GM18867 (cell line): ENCODE measurements around the gene VAT1.
"Not testable (repeated sequence)": the region's sequence is repeated elsewhere in the genome, so short reads cannot be mapped to it uniquely, and the experiment has no call there.

Experiments used
- ATAC-seq: cut with Tn5 transposase; IDR thresholded peaks from one replicate; pipeline ENCODE4 v1.9.1; 2021; ENCODE audit warnings: mild to moderate bottlenecking, moderate library complexity; ENCODE audit not compliant: unreplicated experiment

Gene VAT1

GRCh38 chr17:43010667-43011308 is 11.4 kb downstream of the VAT1 start:
- ATAC-seq, result no peak

GRCh38 chr17:43006639-43007551 is 15.3 kb downstream of the VAT1 start, which contains the start of gene IFI35:
TSS of gene IFI35 (plus strand) at chr17:43006784. CDS start at chr17:43006948, 164 bp downstream.
- ATAC-seq, result peak; percentile 78

GRCh38 chr17:43003542-43004172 is 18.5 kb downstream of the VAT1 start:
- ATAC-seq, result no peak

GRCh38 chr17:43000894-43001293 is 21.3 kb downstream of the VAT1 start:
- ATAC-seq, result not testable (repeated sequence)

- ATAC-seq, result no peak
These were observed 23.1 kb downstream of the VAT1 start for GRCh38 chr17:42999003-42999525.

- ATAC-seq, result peak; percentile 93
These were observed 23.9 kb downstream of the VAT1 start, which contains the start of gene RPL27 for GRCh38 chr17:42997984-42998938. TSS of gene RPL27 (plus strand) at chr17:42998419. CDS start at chr17:42998751, 332 bp downstream.

DNA sequence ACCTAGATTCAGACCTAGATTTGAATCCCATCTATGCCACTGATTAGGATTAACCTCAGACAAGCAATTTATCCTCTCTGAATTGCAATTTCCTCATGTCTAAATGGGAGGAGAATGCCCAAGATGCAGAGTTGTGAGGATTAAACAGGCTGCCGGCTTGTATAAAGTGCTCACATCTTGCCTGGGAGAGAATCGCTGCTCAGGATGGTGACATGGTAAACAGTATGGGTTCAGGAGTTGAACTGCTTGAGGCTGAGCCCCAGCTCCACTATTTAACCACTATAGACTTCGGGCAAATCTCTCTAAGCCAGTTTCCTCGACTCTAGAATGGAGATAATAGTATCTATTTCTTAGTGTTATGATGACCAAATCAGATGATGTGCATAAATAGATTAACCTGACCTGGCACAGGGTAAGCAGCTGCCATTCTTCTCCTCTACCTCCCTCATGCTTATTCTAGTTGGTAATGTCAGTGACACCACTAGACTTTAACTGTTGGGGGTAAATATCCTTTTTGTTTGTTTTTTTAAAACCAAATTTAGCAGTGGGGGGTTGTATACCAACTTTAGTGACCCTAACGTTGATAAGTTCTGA is 24.7 kb downstream of the VAT1 start:
- ATAC-seq, result no peak

DNA sequence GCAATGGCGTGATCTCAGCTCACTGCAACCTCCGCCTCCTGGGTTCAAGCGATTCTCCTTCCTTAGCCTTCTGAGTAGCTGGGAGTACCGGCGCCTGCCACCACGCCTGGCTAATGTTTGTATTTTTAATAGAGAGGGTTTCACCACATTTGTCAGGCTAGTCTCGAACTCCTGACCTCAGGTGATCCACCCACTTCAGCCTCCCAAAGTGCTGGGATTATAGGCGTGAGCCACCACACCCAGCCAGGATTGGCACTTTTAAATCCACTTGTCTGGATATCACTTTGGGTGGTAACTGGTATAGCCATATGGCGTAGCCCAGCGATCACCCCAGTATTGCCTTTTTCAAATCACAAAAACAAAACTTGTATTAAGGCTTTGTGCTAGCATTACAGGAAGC is 28.3 kb downstream of the VAT1 start:
- ATAC-seq, result not testable (repeated sequence)

DNA sequence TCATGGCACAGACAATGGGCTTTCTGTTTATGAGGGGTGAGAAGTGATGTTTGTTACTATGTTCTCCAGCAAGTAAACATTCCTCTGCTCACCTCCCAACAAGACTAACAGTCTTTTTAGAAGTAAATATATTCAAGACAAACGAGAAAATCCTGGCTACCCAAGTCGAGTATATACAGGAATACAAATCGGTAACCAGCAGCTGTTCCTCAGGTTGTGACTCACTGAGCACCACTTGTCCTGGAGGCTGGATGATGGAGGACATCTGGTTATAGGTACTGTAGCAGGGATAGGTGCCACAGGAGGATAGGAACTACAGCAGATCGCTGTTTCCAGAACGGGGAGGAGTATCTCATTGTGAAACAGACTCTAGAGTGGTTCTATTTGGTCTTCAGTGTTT is 29.3 kb downstream of the VAT1 start:
- no peak for ATAC-seq

DNA sequence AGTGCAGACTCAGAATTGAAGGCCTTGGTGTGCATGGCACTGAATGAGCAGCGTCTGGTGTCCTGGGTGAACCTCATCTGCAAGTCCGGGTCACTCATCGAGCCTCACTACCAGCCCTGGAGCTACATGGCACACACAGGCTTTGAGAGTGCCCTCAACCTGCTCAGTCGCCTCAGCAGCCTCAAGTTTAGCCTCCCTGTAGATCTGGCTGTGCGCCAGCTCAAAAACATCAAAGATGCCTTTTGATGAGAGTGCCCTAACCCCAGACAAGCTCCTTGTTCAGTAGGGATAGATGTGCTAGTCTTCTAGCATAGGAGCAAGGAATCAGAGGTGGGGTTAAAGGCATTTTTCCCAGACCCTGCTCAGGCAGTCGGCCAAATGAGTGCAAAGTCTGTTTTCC is 30.7 kb downstream of the VAT1 start:
- ATAC-seq, result no peak

GRCh38 chr17:42989726-42990652 is 32.2 kb downstream of the VAT1 start:
- ATAC-seq, result no peak

DNA sequence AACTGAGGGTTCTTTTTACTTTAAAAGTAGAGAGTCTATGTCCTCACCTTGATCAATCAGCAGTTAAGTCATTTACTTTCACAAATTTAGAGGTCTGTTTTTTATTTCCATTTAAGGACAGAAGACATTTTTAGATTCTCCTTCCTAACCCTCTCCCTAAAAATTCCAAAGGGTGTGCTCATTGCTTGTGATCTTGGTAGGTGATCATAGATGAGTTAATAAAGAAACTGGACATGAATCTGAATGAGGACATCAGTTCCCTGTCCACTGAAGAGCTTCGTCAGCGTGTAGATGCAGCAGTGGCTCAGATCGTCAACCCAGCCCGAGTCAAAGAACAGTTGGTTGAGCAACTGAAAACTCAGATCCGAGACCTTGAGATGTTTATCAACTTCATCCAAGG is 33.0 kb downstream of the VAT1 start:
- ATAC-seq, result no peak

DNA sequence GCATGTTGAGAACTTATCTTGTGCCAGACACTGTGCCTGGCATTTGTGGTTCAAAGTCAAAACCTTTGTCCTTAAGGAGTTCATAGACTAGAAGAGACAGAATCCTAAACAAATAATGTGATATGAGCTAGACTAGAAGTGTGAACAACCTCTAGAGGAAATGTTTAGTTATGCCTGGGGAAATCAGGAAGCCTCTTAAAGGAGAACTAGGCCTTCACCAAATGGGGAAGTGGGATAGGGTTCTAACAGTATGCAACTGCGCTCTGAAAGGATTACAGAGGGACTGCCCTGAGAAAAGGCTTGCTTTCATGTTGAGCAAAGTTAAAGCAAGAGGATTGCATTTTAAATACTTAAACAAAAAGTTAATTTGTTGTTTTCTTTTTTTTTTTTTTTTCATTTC is 37.0 kb downstream of the VAT1 start:
- no peak for ATAC-seq

DNA sequence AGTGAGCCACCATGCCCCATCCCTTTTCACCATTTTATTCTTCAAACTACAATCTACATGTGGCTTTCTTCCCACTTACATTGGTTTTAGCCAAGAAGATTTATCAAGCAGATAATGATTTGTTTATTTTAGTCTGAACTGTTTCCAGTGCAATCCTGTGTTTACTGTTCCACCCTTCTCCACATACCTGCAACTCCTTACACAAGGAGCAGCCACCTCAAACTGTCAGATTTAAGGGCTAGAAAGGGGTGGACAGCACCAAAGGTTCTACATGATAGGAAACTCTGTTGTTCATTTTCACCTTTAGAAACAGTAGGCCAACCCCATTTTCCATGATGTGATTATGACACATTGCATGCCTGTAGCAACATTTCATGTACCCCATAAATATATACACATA is 39.9 kb downstream of the VAT1 start:
- no peak for ATAC-seq

DNA sequence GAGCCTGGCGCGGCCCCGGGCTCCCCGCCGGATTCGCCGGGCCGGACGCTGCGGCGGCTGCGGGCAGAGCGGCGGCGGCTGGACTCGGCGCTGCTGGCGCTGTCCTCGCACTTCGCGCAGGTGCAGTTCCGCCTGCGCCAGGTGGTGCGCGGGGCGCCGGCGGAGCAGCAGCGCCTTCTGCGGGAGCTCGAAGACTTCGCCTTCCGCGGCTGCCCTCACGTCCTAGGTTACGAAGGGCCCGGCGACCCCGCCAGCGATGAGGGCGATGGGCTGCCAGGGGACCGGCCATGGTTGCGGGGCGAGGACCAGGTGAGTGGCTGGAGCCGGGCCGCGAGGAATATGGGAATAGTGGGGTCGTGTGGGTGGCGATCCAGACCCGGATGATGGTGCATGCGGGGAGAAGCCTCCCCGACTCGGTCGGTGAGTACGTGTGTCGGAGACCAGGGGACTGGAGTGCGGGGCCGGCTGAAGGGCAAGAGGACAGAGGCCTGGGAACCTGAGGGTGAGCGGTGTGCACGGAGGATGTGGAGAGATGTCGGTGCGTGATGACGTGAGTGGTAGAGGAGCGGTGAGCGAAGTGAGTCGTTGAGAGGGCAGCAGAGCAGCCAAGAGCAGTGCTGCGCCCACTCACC is 41.3 kb downstream of the VAT1 start:
- peak; percentile 47 for ATAC-seq

DNA sequence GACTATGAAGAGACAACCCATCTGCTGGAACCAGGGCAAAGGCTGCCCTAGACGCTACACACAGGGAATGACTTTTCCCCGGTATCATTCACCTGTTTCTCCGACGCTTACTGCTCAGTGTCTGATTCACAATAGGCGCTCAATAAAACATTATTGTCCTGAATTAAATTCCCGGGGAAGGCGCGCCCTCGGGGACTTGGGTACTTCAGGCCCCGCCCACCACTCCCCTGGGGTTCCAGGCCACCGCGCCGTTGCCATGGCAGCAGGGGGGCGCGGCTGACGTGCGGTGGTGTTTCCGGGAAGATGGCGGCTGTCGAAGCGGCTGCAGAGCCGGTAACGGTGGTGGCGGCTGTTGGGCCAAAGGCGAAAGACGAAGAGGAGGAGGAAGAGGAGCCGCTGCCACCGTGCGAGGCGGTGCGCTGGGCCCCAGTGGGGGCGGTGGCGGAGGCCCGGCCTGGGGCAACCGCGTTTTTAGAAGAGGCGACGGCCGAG is 41.9 kb downstream of the VAT1 start, which contains the start of gene RUNDC1:
Gene RUNDC1 (plus strand): TSS at position 292 of the 492 bp plus-strand sequence. CDS start 12 bp downstream, at position 304.
- ATAC-seq, result peak; percentile 78

DNA sequence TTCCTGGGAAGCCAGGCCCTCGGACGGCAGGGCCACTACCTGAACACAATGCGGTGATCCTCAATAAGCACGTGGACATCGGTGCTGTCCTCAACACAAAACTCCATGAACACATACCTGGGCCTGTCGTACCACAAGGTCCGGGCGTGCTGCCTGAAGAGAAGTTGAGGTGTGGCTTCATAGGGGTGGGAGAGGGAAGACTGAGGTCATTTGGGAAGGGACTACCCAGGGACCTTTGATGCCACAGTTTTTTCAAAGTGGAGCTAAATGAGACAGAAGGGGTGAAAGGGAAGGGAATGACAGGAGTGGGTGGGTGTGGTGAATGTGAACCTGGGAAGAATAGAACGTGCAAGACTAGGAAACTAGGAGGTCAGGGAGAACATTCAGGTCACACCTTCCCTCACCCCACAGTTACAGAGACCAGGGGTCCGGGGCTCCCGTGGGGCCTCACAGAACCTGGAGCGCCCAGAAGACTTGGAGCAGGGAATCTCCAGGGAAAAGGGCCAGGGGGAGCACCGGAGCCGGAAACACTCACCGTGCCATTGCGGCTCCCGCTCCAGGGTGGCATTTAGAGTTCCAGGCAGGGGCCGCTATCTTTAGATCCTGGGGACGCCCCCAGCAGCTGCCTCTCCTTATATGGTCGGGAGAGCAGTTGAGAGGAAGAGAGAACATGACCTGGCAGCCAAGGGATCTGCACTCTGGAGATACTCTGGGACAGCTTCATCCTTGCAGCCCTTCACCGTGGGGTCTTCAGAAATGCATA is 42.5 kb downstream of the VAT1 start, which contains the start of gene PTGES3L:
Gene PTGES3L (minus strand): TSS at position 570 of the 763 bp plus-strand sequence. CDS start 27 bp downstream, at position 543.
- no peak for ATAC-seq
